Lower lobe of right lung (tissue), 2 donors: ENCODE measurements around the gene FAM98C. TPM values are rescaled to one million over a fixed set of nuclear protein-coding genes. Genes with fewer than 3 reads are reported as not detected.

Source experiments
- ATAC-seq, 2 donors: fragments of 200-7000 bp; cut with Tn5 transposase; one replicate each; pipeline ENCODE4 v1.9.1; 2020 to 2022; ENCODE audit warnings: mild to moderate bottlenecking in 2 of 2, moderate library complexity in 2 of 2
- DNase-seq: peaks from one replicate; pipeline ENCODE4 v3.0.0-alpha.2; 2020
- H3K27ac ChIP-seq: fragments of 200-600 bp; one replicate; pipeline ENCODE4 v1.8.0; 2022
- H3K27me3 ChIP-seq: fragments of 200-600 bp; one replicate; pipeline ENCODE4 v1.8.0; 2022; ENCODE audit warnings: low read depth
- H3K36me3 ChIP-seq: fragments of 200-600 bp; one replicate; pipeline ENCODE4 v1.8.0; 2022; ENCODE audit warnings: mild to moderate bottlenecking
- H3K4me1 ChIP-seq: fragments of 200-600 bp; one replicate; pipeline ENCODE4 v1.8.0; 2022
- H3K4me3 ChIP-seq: fragments of 200-600 bp; one replicate; pipeline ENCODE4 v1.8.0; 2022; ENCODE audit warnings: mild to moderate bottlenecking
- H3K9me3 ChIP-seq: fragments of 200-600 bp; one replicate; pipeline ENCODE4 v1.8.0; 2022
- CTCF ChIP-seq: fragments of 200-600 bp; IDR thresholded peaks from one replicate; pipeline ENCODE4 v1.8.0; 2022; ENCODE audit warnings: antibody characterized with exemption, mild to moderate bottlenecking
- intact Hi-C: fragments of 100-400 bp; cut with DNase I; formaldehyde crosslinking; loops from one replicate; pipeline ENCODE4 v1.11.0; 2022
- total RNA-seq: library from RNA; stranded (reverse); fragmentation: NEBNext Ultra II Directional; extraction: Animal tissue kit (Norgen Biotek cat#: 25700); gene quantifications from one replicate; pipeline ENCODE4 v1.2.1, GENCODE V29; 2021
- donor health status: DM: no; HTN: yes; CAD: no; lungs with severe emphysema.

The FAM98C gene
- total RNA-seq, 1 donor from 2014 or later: 21.1 TPM

- ATAC-seq (no peak), DNase-seq (no peak)
- Histone ChIP-seq H3K27ac (no peak overlapping the region), H3K4me1 (no peaks in the 10 kb centered on the region), H3K4me3 (no peak overlapping the region), H3K27me3 (no peaks in the 10 kb centered on the region), H3K36me3 (no peaks in the 10 kb centered on the region), H3K9me3 (no peaks in the 10 kb centered on the region)
- intact Hi-C loops: no loop called here
- TF ChIP-seq CTCF: no peak
Measured at GRCh38 chr19:38453596-38453995, 50.7 kb downstream of the FAM98C start.

GRCh38 chr19:38455031-38455430 is 52.1 kb downstream of the FAM98C start:
- H3K27me3 ChIP-seq: no peaks in the 10 kb centered on the region
- no peak for TF ChIP-seq CTCF
- H3K27ac ChIP-seq: no peak overlapping the region
- H3K4me3 ChIP-seq: no peak overlapping the region
- DNase-seq: no peak
- ATAC-seq: no peak
- intact Hi-C loops: no loop called here
- no peaks in the 10 kb centered on the region for H3K36me3 ChIP-seq
- H3K9me3 ChIP-seq: no peaks in the 10 kb centered on the region
- no peaks in the 10 kb centered on the region for H3K4me1 ChIP-seq

GRCh38 chr19:38457202-38457601 is 54.3 kb downstream of the FAM98C start:
- TF ChIP-seq CTCF: no peak
- DNase-seq: no peak
- Histone ChIP-seq H3K4me1 (no peaks in the 10 kb centered on the region), H3K4me3 (no peak overlapping the region), H3K27ac (no peak overlapping the region), H3K9me3 (no peaks in the 10 kb centered on the region), H3K27me3 (no peaks in the 10 kb centered on the region), H3K36me3 (no peaks in the 10 kb centered on the region)
- intact Hi-C loops: no loop called here
- ATAC-seq: no peak

- H3K27ac ChIP-seq: no peak overlapping the region
- intact Hi-C loops: no loop called here
- H3K27me3 ChIP-seq: no peaks in the 10 kb centered on the region
- no peaks in the 10 kb centered on the region for H3K4me1 ChIP-seq
- no peak for DNase-seq
- no peak for ATAC-seq
- no peaks in the 10 kb centered on the region for H3K9me3 ChIP-seq
- no peak overlapping the region for H3K4me3 ChIP-seq
- no peak for TF ChIP-seq CTCF
- no peaks in the 10 kb centered on the region for H3K36me3 ChIP-seq
Measured at GRCh38 chr19:38457690-38458405, 55.0 kb downstream of the FAM98C start.

Other genes starting within 250 kb of the FAM98C start
- not detected for gene DPF1, start 178.9 kb upstream of the FAM98C start, total RNA-seq
- gene PPP1R14A, start 146.7 kb upstream of the FAM98C start, total RNA-seq: 65.0 TPM
- 202 TPM for gene SPINT2, start 138.5 kb upstream of the FAM98C start, total RNA-seq
- 35.6 TPM for gene C19orf33, start 98.8 kb upstream of the FAM98C start, total RNA-seq
- 38.9 TPM for gene YIF1B, start 87.1 kb upstream of the FAM98C start, total RNA-seq
- gene KCNK6, start 83.2 kb upstream of the FAM98C start, total RNA-seq: 11.5 TPM
- gene CATSPERG, start 67.3 kb upstream of the FAM98C start, total RNA-seq: 10.9 TPM
- 113 TPM for gene PSMD8, start 28.5 kb upstream of the FAM98C start, total RNA-seq
- gene GGN, start 15.1 kb upstream of the FAM98C start, total RNA-seq: 0.59 TPM
- 0.62 TPM for gene SPRED3, start 14.4 kb upstream of the FAM98C start, total RNA-seq
- 13.5 TPM for gene RASGRP4, start 23.1 kb downstream of the FAM98C start, total RNA-seq
- 9.2 TPM for gene RYR1, start 30.6 kb downstream of the FAM98C start, total RNA-seq
- 11.4 TPM for gene MAP4K1, start 214.9 kb downstream of the FAM98C start, total RNA-seq
- gene EIF3K, start 216.1 kb downstream of the FAM98C start, total RNA-seq: 229 TPM
- gene ACTN4, start 244.6 kb downstream of the FAM98C start, total RNA-seq: 454 TPM